Upper lobe of right lung (tissue), 1 donor: ENCODE results near the gene TNIP2. TPM values are rescaled to one million over a fixed set of nuclear protein-coding genes. Genes with fewer than 3 reads are reported as not detected.

Experiments used
- ATAC-seq: fragments of 200-7000 bp; cut with Tn5 transposase; one replicate; pipeline ENCODE4 v1.9.1; 2020; ENCODE audit warnings: mild to moderate bottlenecking, moderate library complexity
- DNase-seq: peaks from one replicate; pipeline ENCODE4 v3.0.0-alpha.2; 2020
- H3K27ac ChIP-seq: fragments of 200-600 bp; one replicate; pipeline ENCODE4 v1.8.0; 2022
- H3K27me3 ChIP-seq: fragments of 200-600 bp; one replicate; pipeline ENCODE4 v1.8.0; 2022; ENCODE audit warnings: mild to moderate bottlenecking
- H3K36me3 ChIP-seq: fragments of 200-600 bp; one replicate; pipeline ENCODE4 v1.8.0; 2022
- H3K4me1 ChIP-seq: fragments of 200-600 bp; one replicate; pipeline ENCODE4 v1.8.0; 2022
- H3K4me3 ChIP-seq: fragments of 200-600 bp; one replicate; pipeline ENCODE4 v1.8.0; 2022; ENCODE audit warnings: mild to moderate bottlenecking
- H3K9me3 ChIP-seq: fragments of 200-600 bp; one replicate; pipeline ENCODE4 v1.8.0; 2022
- intact Hi-C: fragments of 100-400 bp; cut with DNase I; formaldehyde crosslinking; loops from one replicate; pipeline ENCODE4 v1.11.0; 2022
- total RNA-seq: library from RNA; stranded (reverse); fragmentation: NEBNext Ultra II Directional; extraction: Animal tissue kit (Norgen Biotek cat#: 25700); gene quantifications from one replicate; pipeline ENCODE4 v1.2.1, GENCODE V29; 2021
- TF ChIP-seq, protein P1 (sequence below): fragments of 200-600 bp; IDR thresholded peaks from one replicate; pipeline ENCODE4 v1.8.0; 2022; ENCODE audit warnings: antibody characterized with exemption
- donor health status: DM: no; HTN: yes; CAD: no; lungs with severe emphysema.

Gene TNIP2
- total RNA-seq, 1 donor from 2014 or later = 43.4 TPM

DNA sequence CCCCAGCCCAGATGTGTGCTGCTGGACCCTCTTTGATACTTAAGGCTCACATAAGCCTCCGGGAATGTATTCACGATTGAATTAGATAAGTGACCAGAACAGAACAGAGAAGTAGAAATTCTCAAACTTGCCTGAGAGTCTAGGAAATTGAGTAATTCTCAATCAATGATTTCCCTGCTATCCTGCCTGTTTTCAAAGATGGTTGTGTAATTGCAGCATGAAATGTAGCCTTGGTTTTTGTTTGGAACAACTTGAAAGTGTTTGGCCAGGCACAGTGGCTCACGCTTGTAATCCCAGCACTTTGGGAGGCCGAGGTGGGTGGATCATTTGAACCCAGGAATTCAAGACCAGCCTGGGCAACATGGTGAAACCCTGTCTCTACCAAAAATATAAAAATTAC, 41.2 kb downstream of the TNIP2 start:
- DNase-seq (no peak), ATAC-seq (peak; percentile 24)
- Histone ChIP-seq H3K4me1 (peaks cover 24% of the 10 kb centered on the region), H3K9me3 (no peaks in the 10 kb centered on the region), H3K27me3 (no peaks in the 10 kb centered on the region), H3K4me3 (no peak overlapping the region), H3K36me3 (peaks cover 42% of the 10 kb centered on the region), H3K27ac (peak overlapping the region; percentile 68)
- TF ChIP-seq, protein P1, sequence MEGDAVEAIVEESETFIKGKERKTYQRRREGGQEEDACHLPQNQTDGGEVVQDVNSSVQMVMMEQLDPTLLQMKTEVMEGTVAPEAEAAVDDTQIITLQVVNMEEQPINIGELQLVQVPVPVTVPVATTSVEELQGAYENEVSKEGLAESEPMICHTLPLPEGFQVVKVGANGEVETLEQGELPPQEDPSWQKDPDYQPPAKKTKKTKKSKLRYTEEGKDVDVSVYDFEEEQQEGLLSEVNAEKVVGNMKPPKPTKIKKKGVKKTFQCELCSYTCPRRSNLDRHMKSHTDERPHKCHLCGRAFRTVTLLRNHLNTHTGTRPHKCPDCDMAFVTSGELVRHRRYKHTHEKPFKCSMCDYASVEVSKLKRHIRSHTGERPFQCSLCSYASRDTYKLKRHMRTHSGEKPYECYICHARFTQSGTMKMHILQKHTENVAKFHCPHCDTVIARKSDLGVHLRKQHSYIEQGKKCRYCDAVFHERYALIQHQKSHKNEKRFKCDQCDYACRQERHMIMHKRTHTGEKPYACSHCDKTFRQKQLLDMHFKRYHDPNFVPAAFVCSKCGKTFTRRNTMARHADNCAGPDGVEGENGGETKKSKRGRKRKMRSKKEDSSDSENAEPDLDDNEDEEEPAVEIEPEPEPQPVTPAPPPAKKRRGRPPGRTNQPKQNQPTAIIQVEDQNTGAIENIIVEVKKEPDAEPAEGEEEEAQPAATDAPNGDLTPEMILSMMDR = no peak
- intact Hi-C loops = no loop called here

DNA sequence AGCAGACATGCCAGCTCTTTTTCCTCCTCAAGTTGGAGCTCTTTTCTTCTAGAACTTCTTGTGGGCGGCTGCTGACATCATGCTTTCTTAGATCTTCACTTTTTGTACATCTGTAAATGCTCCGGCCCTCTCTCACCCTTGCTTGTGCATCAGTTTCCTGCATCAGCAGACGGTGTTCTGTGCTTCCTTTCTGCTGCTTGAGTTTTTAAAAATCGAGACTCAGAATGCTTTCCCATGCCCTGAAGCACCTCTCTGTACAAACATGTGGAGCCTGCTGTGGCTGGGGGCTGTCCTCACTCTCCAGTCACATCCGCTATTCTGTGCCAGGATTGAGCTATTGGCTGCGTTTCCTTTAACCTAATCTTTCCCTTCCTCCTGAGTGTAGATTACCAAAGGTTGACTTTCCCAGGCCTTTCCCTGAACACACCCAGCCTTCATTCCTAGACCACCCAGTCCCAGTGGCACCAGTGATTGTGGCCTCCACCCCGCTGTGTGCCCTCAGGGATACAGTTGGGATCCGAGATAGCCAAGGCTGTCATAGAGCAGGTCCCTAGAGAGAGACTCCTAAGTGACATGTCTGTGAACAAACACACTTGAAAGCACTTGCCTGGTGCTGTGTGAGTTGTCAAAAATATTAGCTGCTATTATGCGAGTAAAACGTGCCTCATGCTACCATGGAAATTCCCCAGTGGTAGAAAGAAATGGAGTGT, 41.9 kb downstream of the TNIP2 start:
- DNase-seq (no peak), ATAC-seq (peak; percentile 87)
- Histone ChIP-seq H3K36me3 (peaks cover 39% of the 10 kb centered on the region), H3K9me3 (no peaks in the 10 kb centered on the region), H3K27me3 (no peaks in the 10 kb centered on the region), H3K4me1 (peaks cover 24% of the 10 kb centered on the region), H3K4me3 (no peak overlapping the region), H3K27ac (peak overlapping the region; percentile 68)
- TF ChIP-seq, protein P1 = no peak
- intact Hi-C loops = no loop called here

DNA sequence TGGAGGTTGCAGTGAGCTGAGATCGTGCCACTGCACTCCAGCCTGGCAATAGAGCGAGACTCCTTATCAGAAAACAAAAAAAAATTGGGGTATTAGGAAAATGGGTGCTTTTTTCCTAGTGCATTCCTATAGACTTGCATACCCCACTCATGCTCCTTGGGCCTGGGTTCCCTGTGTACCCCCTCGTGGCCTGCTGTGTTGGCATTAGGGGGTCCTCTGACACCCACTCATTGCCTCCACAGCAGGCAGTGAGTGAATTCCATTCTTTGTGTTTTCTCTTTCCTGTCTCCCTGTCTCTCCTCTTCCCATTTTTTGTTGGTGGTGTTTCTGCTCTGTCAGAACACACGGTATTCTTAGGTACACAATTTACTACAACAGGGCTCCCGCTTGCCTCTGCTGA, 42.8 kb downstream of the TNIP2 start:
- no peaks in the 10 kb centered on the region for H3K9me3 ChIP-seq
- peaks cover 33% of the 10 kb centered on the region for H3K36me3 ChIP-seq
- TF ChIP-seq, protein P1 = no peak
- ATAC-seq (no peak), DNase-seq (no peak)
- H3K4me1 ChIP-seq = peaks cover 24% of the 10 kb centered on the region
- peak overlapping the region; percentile 68 for H3K27ac ChIP-seq
- no peak overlapping the region for H3K4me3 ChIP-seq
- H3K27me3 ChIP-seq = no peaks in the 10 kb centered on the region
- intact Hi-C loops = no loop called here

DNA sequence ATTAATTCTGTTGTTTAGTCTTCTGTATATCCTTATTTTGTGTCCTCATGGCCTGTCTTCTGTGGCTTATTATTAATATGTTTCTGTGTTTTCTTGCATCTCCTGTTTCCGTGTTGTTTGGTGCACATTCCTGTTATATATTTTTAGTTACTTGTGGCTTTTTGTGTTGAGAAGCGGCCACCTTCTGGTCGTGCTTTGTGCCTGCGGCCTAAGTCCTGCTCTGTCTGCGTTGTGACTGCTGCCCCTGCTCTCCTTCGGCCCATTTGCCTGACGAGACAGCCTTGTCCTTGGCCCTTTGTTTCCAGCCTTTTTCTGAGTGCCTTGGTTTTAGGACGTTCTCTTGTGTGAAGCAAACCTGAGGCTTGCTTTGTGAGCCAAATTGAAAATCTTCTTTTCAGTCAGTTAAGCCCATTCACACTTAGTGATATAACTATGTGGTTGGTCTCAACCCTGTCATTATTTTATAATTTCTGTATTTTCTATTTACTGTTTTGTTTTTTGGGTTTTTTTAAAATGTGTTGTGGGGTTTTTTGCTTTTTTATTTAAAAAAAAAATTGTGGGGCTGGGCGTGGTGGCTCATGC, 43.8 kb downstream of the TNIP2 start:
- intact Hi-C loops = no loop called here
- TF ChIP-seq, protein P1 = no peak
- Histone ChIP-seq H3K9me3 (no peaks in the 10 kb centered on the region), H3K36me3 (peaks cover 29% of the 10 kb centered on the region), H3K4me1 (peaks cover 24% of the 10 kb centered on the region), H3K4me3 (no peak overlapping the region), H3K27me3 (no peaks in the 10 kb centered on the region), H3K27ac (no peak overlapping the region)
- DNase-seq (no peak), ATAC-seq (no peak)

DNA sequence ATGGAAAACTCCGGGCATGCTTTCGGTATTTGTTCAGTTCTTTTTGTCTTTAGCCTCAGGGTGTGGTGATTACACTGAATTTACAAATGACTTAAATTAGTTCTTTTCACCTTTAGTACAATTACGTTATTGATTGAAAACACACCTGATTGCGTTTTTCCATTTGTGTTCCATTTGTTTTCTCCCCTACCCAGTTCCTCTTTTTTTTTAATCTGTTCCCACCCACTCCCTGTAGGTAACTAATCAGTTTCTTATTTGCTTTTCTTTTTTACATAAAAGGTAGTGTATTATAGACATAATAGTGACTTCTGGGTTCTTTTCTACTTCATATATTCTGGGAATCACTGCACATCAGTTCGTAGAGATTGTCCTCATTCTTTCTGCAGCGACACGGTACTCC, 53.4 kb downstream of the TNIP2 start:
- Histone ChIP-seq H3K4me1 (no peaks in the 10 kb centered on the region), H3K27ac (no peak overlapping the region), H3K27me3 (no peaks in the 10 kb centered on the region), H3K4me3 (no peak overlapping the region), H3K36me3 (peaks cover 84% of the 10 kb centered on the region), H3K9me3 (no peaks in the 10 kb centered on the region)
- ATAC-seq (no peak), DNase-seq (no peak)
- intact Hi-C loops = no loop called here
- TF ChIP-seq, protein P1 = no peak
